ENCODE measurements around the gene CTNS.

- TF ChIP-seq, protein P1, sequence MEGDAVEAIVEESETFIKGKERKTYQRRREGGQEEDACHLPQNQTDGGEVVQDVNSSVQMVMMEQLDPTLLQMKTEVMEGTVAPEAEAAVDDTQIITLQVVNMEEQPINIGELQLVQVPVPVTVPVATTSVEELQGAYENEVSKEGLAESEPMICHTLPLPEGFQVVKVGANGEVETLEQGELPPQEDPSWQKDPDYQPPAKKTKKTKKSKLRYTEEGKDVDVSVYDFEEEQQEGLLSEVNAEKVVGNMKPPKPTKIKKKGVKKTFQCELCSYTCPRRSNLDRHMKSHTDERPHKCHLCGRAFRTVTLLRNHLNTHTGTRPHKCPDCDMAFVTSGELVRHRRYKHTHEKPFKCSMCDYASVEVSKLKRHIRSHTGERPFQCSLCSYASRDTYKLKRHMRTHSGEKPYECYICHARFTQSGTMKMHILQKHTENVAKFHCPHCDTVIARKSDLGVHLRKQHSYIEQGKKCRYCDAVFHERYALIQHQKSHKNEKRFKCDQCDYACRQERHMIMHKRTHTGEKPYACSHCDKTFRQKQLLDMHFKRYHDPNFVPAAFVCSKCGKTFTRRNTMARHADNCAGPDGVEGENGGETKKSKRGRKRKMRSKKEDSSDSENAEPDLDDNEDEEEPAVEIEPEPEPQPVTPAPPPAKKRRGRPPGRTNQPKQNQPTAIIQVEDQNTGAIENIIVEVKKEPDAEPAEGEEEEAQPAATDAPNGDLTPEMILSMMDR (IDR thresholded peaks at IDR 0.05), result no peak
- TF ChIP-seq POLR2A (IDR thresholded peaks at IDR 0.05), result no peak
Measured at GRCh38 chr17:3596804-3597464, 39.6 kb upstream of the CTNS start.

Measured in uterus (tissue), 2 donors.